GM18526 (cell line): ENCODE results near the gene ZNF432.

Experiments
- POLR2A ChIP-seq: IDR thresholded peaks from 3 replicates; pipeline ENCODE4 v1.6.1; 2011; ENCODE audit not compliant: insufficient read length; ENCODE audit errors: extremely low read depth

Gene ZNF432

GRCh38 chr19:52048555-52049501 lies at the start of gene ZNF432:
TSS of gene ZNF432 (minus strand) at chr19:52048838. CDS start at chr19:52046868, 1,970 bp downstream.
- no peak for TF ChIP-seq POLR2A

GRCh38 chr19:52095172-52096014 lies 46.8 kb upstream of the ZNF432 start, which contains the start of gene ZNF841:
TSS of gene ZNF841 (minus strand) at chr19:52095765. CDS start at chr19:52084801, 10,964 bp downstream.
- peak; percentile 76 for TF ChIP-seq POLR2A

GRCh38 chr19:52094526-52095130 lies 46.0 kb upstream of the ZNF432 start:
- no peak for TF ChIP-seq POLR2A

GRCh38 chr19:52086481-52086880 lies 37.8 kb upstream of the ZNF432 start:
- TF ChIP-seq POLR2A = no peak

GRCh38 chr19:52070496-52070895 lies 21.9 kb upstream of the ZNF432 start:
- no peak for TF ChIP-seq POLR2A

GRCh38 chr19:52069653-52070052 lies 21.0 kb upstream of the ZNF432 start:
- TF ChIP-seq POLR2A = no peak

GRCh38 chr19:52066258-52066863 lies 17.7 kb upstream of the ZNF432 start:
- no peak for TF ChIP-seq POLR2A

- no peak for TF ChIP-seq POLR2A
These were observed 16.8 kb upstream of the ZNF432 start for GRCh38 chr19:52065399-52065798.

- no peak for TF ChIP-seq POLR2A
These were observed 9.5 kb downstream of the ZNF432 start for GRCh38 chr19:52039169-52039568.

- TF ChIP-seq POLR2A = no peak
These were observed 14.4 kb downstream of the ZNF432 start for GRCh38 chr19:52034051-52034728.

GRCh38 chr19:52028780-52029123 lies 19.9 kb downstream of the ZNF432 start:
- no peak for TF ChIP-seq POLR2A

GRCh38 chr19:52028027-52028779 lies 20.4 kb downstream of the ZNF432 start, which contains the start of gene ZNF614:
TSS of gene ZNF614 (minus strand) at chr19:52028379. CDS start at chr19:52025745, 2,634 bp downstream.
- TF ChIP-seq POLR2A = peak; percentile 84

- no peak for TF ChIP-seq POLR2A
These were observed 26.4 kb downstream of the ZNF432 start for GRCh38 chr19:52022193-52022592.

- TF ChIP-seq POLR2A = no peak
These were observed 28.1 kb downstream of the ZNF432 start for GRCh38 chr19:52020506-52020905.

- no peak for TF ChIP-seq POLR2A
These were observed 38.0 kb downstream of the ZNF432 start for GRCh38 chr19:52010674-52011073.
